ENCODE data around the gene TEX13B. TPM values are rescaled to one million over a fixed set of nuclear protein-coding genes. Genes with fewer than 3 reads are reported as not detected.

Gene TEX13B, protein sequence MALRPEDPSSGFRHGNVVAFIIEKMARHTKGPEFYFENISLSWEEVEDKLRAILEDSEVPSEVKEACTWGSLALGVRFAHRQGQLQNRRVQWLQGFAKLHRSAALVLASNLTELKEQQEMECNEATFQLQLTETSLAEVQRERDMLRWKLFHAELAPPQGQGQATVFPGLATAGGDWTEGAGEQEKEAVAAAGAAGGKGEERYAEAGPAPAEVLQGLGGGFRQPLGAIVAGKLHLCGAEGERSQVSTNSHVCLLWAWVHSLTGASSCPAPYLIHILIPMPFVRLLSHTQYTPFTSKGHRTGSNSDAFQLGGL
- total RNA-seq = not detected

DNA sequence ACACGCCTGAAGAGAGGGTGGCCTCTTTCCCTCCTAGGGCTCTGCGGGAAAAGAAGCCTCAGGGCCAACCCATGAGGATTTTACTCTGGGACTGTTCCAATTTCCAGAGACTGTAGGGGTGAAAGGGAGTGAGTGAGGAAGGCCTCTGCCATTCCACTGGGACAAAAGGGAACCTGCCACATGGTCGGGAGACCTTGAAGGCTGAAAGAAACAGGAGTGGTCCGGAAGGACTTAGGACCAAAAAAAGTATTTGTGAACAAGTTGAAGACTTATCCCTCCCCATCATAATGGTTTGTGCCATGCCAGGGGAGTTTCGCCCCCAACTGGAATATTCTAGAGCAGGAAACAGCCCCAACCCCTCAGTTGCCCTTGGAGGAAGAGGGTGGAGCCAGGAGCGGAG is at the start of gene TEX13B:
Gene TEX13B, minus strand, starts transcription at position 15 of the 400 bp plus-strand sequence. CDS start 243 bp downstream, outside the sequence.

Other genes with a start within 250 kb of the TEX13B start
- 70.4 TPM for gene TSC22D3, start 206.6 kb downstream of the TEX13B start, total RNA-seq
- gene NCBP2L, start 204.6 kb downstream of the TEX13B start, total RNA-seq = not detected
- 45.0 TPM for gene MID2, start 156.5 kb downstream of the TEX13B start, total RNA-seq
- gene VSIG1, start 62.7 kb upstream of the TEX13B start, total RNA-seq = 2.3 TPM
- 108 TPM for gene PSMD10, start 109.2 kb upstream of the TEX13B start, total RNA-seq
- gene ATG4A, start 109.4 kb upstream of the TEX13B start, total RNA-seq = 7.4 TPM